Natural killer cell (primary cell): Measurements from ENCODE around the gene GPRIN1. TPM values are rescaled to one million over a fixed set of nuclear protein-coding genes. Genes with fewer than 3 reads are reported as not detected.

Experiments
- ATAC-seq, 3 donors: fragments of 150-1000 bp in 2 of 3; fragments of 200-7000 bp in 1 of 3; cut with Tn5 transposase; 1 replicate in 1 of 3; 2 replicates in 2 of 3; pipeline ENCODE4 v1.10.0; 2021; ENCODE audit warnings: mild to moderate bottlenecking in 2 of 3, moderate library complexity in 2 of 3
- DNase-seq, 2 donors: peaks; one replicate each; pipeline versions ENCODE4 v3.0.0 to v3.0.0-alpha.2; 2013 to 2021; ENCODE audit warnings: mixed read lengths in 1 of 2
- H3K27ac ChIP-seq: one replicate; pipeline ENCODE4 v1.5.1; 2013; ENCODE audit warnings: mild to moderate bottlenecking, low read length
- H3K27me3 ChIP-seq: one replicate; pipeline ENCODE4 v1.6.1; 2013; ENCODE audit warnings: low read length; ENCODE audit not compliant: control insufficient read depth, insufficient read depth
- H3K36me3 ChIP-seq: one replicate; pipeline ENCODE4 v1.6.1; 2013; ENCODE audit warnings: low read length; ENCODE audit not compliant: control insufficient read depth, insufficient read depth
- H3K4me1 ChIP-seq: one replicate; pipeline ENCODE4 v1.6.1; 2013; ENCODE audit warnings: low read length; ENCODE audit not compliant: control insufficient read depth, insufficient read depth
- H3K4me3 ChIP-seq: one replicate; pipeline ENCODE4 v1.5.1; 2013; ENCODE audit warnings: low read length
- H3K9me3 ChIP-seq: one replicate; pipeline ENCODE4 v1.6.1; 2013; ENCODE audit warnings: low read length; ENCODE audit not compliant: control insufficient read depth, insufficient read depth
- H3K27ac Mint-ChIP-seq, 2 donors: one replicate each; pipeline ENCODE4 v1.8.0; 2022; ENCODE audit warnings: mild to moderate bottlenecking in 2 of 2, mixed read lengths in 2 of 2, moderate library complexity in 1 of 2
- H3K27me3 Mint-ChIP-seq, 2 donors: one replicate each; pipeline ENCODE4 v1.8.0; 2022; ENCODE audit warnings: low read depth in 2 of 2, mixed read lengths in 2 of 2
- H3K36me3 Mint-ChIP-seq: one replicate; pipeline ENCODE4 v1.8.0; 2022; ENCODE audit warnings: mixed read lengths
- H3K4me1 Mint-ChIP-seq, 2 donors: one replicate each; pipeline ENCODE4 v1.8.0; 2022; ENCODE audit warnings: mixed read lengths in 2 of 2
- H3K4me3 Mint-ChIP-seq: one replicate; pipeline ENCODE4 v1.8.0; 2022; ENCODE audit warnings: mild to moderate bottlenecking, moderate library complexity, mixed read lengths
- H3K9me3 Mint-ChIP-seq, 2 donors: one replicate each; pipeline ENCODE4 v1.8.0; 2022; ENCODE audit warnings: mixed read lengths in 2 of 2
- WGBS: methylation state at CpG from one replicate; pipeline ENCODE4 v1.1.7; 2013; ENCODE audit warnings: missing lambda C conversion rate; ENCODE audit not compliant: insufficient coverage; 5-methylcytosine and 5-hydroxymethylcytosine counted together
- intact Hi-C: fragments of 100-400 bp; cut with micrococcal nuclease; formaldehyde crosslinking; loops from one replicate; pipeline ENCODE4 v1.14.2; 2022
- total RNA-seq, 4 donors: library from RNA; stranded (reverse); fragments of 120-200 nt in 1 of 4; gene quantifications; one replicate each; pipeline versions ENCODE4 v1.2.3 to v1.2.4, GENCODE V29; 2013 to 2022
- TF ChIP-seq, protein P1 (sequence below): fragments of 200-600 bp; IDR thresholded peaks from one replicate; pipeline ENCODE4 v1.8.0; 2022; ENCODE audit warnings: antibody characterized with exemption

Gene GPRIN1
- total RNA-seq, 3 donors from 2014 or later (not counting 1 experiment from before 2014, with no cell fraction given) = 0.92 to 1.5 (median 1.3) TPM

DNA sequence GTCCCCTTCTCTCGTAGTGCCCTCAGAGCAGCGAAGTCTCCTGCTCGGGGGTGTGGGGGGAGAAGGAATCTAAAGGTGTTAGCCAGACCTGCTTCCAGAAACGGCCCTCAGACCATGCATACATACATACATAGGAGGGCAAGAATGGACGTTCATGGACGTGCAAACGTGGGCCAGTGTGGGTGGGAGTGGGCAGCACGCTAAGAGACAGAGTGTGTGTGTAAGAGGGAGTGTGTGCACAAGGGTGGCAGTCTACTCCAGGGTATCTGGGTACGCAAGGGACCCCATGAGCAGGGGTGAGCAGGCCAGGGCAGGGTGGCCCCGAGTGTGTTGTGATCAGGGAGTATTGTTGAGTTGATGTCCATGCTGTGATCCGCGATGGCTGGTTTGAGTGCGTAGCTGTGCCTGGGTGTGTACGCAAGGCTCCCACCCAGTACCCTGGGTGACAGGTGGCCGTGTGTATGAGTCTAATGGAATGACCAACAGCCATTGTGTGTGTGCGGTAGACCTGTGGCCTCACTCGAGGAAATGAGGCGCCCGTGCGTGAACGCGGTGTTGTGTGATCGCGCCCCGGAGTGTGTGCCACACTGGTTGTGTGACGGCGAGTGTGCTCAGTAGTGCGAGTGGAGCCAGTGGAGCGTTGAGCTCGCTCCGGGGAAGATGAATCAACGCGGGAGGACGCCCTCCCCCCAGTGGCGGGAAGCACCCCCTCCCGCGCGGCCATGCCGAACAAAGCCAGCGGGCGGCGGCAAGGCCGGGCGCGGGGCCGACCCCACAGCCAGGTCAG is 826 bp downstream of the GPRIN1 start:
- TF ChIP-seq, protein P1, sequence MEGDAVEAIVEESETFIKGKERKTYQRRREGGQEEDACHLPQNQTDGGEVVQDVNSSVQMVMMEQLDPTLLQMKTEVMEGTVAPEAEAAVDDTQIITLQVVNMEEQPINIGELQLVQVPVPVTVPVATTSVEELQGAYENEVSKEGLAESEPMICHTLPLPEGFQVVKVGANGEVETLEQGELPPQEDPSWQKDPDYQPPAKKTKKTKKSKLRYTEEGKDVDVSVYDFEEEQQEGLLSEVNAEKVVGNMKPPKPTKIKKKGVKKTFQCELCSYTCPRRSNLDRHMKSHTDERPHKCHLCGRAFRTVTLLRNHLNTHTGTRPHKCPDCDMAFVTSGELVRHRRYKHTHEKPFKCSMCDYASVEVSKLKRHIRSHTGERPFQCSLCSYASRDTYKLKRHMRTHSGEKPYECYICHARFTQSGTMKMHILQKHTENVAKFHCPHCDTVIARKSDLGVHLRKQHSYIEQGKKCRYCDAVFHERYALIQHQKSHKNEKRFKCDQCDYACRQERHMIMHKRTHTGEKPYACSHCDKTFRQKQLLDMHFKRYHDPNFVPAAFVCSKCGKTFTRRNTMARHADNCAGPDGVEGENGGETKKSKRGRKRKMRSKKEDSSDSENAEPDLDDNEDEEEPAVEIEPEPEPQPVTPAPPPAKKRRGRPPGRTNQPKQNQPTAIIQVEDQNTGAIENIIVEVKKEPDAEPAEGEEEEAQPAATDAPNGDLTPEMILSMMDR = no peak

DNA sequence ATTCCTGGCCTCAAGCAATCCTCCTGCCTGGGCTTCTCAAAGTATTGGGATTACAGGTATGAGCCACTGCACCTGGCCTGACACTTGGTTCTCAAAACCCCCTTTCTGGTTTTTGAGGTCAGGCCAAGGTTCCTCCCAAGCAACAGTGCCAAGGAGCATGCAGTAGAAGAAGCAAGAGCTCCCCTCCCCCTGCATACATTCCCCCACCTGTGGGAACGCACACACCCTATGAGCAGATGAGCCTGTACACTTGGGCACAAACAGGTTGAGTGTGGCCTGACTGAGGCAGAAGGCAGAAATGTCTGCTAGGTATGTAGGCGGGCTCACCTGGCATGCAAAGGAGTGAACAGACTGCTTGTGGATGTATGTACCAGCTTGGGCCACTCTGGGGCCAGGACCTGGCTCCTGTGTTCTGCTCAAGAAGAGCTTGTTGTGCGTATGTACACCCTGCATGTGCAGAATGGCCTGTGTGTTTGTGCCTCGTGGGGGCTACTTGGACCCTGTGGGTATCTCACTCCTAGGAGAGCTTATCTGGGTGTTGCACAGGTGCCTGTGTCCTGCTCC is 1.7 kb downstream of the GPRIN1 start:
- Histone ChIP-seq H3K36me3 (no peaks in the 10 kb centered on the region), H3K4me1 (peaks cover 13% of the 10 kb centered on the region), H3K27me3 (peaks cover under 1% of the 10 kb centered on the region), H3K9me3 (no peaks in the 10 kb centered on the region), H3K27ac (no peak overlapping the region), H3K4me3 (no peak overlapping the region)
- Mint-ChIP-seq H3K36me3 (no peaks in the 10 kb centered on the region), H3K4me1 (peaks cover 9 to 10% of the 10 kb centered on the region in 2 donors), H3K27me3 (peaks cover 18 to 23% of the 10 kb centered on the region in 2 donors), H3K9me3 (no peaks in the 10 kb centered on the region), H3K27ac (no peak overlapping the region), H3K4me3 (peak overlapping the region; percentile 47)
- TF ChIP-seq, protein P1 = no peak
- no peak for ATAC-seq
- 90% methylated on average over 4 of the region's 4 CpGs for WGBS
- DNase-seq = no peak
- intact Hi-C loops = no loop called here

More for the DNA sequence above, 826 bp downstream of the GPRIN1 start:
- no peaks in the 10 kb centered on the region for H3K36me3 ChIP-seq
- no peaks in the 10 kb centered on the region for H3K9me3 Mint-ChIP-seq
- H3K36me3 Mint-ChIP-seq = no peaks in the 10 kb centered on the region
- H3K27ac Mint-ChIP-seq = peak overlapping the region in 1 of 2 donors; percentile 37
- peaks cover 9 to 10% of the 10 kb centered on the region in 2 donors for H3K4me1 Mint-ChIP-seq
- no peaks in the 10 kb centered on the region for H3K9me3 ChIP-seq
- intact Hi-C loops = no loop called here
- WGBS = 35% methylated on average over 46 of the region's 46 CpGs
- peak overlapping the region; percentile 91 for H3K4me3 Mint-ChIP-seq
- H3K27ac ChIP-seq = no peak overlapping the region
- DNase-seq (no peak), ATAC-seq (no peak)
- peaks cover 13% of the 10 kb centered on the region for H3K4me1 ChIP-seq
- H3K27me3 ChIP-seq = peaks cover 4% of the 10 kb centered on the region
- peaks cover 18 to 21% of the 10 kb centered on the region in 2 donors for H3K27me3 Mint-ChIP-seq
- no peak overlapping the region for H3K4me3 ChIP-seq

DNA sequence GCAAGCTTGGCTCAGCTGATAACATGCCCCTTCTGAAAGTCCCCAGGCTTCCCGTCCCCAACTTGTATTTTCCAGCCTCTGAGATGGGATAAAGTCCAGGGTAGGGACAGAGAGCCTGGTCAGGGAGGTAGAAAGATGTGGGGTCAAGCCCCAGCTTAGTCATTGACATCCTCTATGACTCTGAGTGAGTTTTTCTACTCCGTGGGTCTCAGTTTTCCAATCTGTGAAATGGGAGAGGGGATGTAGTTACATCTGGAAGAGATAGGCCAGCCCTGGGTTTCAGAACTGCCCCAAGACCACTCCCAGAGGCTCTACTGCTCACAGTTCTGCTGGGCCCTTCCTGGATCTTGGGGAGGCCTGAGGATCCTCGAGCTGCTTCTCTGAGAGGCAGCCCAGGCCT is 3.1 kb downstream of the GPRIN1 start:
- Histone ChIP-seq H3K27me3 (no peaks in the 10 kb centered on the region), H3K9me3 (no peaks in the 10 kb centered on the region), H3K27ac (no peak overlapping the region), H3K36me3 (no peaks in the 10 kb centered on the region), H3K4me3 (no peak overlapping the region), H3K4me1 (peaks cover 13% of the 10 kb centered on the region)
- ATAC-seq (no peak), DNase-seq (no peak)
- peaks cover 9 to 10% of the 10 kb centered on the region in 2 donors for H3K4me1 Mint-ChIP-seq
- intact Hi-C loops = no loop called here
- no peak overlapping the region for H3K4me3 Mint-ChIP-seq
- no peaks in the 10 kb centered on the region for H3K36me3 Mint-ChIP-seq
- no peaks in the 10 kb centered on the region for H3K9me3 Mint-ChIP-seq
- peaks cover 7 to 16% of the 10 kb centered on the region in 2 donors for H3K27me3 Mint-ChIP-seq
- H3K27ac Mint-ChIP-seq = no peak overlapping the region
- TF ChIP-seq, protein P1 = no peak
- 92% methylated on average over 3 of the region's 3 CpGs for WGBS
